Transverse colon (tissue), 4 donors: ENCODE measurements around the gene ADRA2A. TPM values are rescaled to one million over a fixed set of nuclear protein-coding genes. Genes with fewer than 3 reads are reported as not detected.

ENCODE experiments used
- DNase-seq: peaks from one replicate; pipeline ENCODE4 v3.0.0-alpha.2; 2019
- H3K27ac ChIP-seq, 4 donors: fragments of 200-600 bp; sonication (generic); 2 replicates each; pipeline ENCODE4 v1.5.1; 2016 to 2018; ENCODE audit warnings: inconsistent platforms in 4 of 4
- H3K27me3 ChIP-seq: fragments of 200-600 bp; sonication (generic); 2 replicates; pipeline ENCODE4 v1.5.1; 2017; ENCODE audit warnings: inconsistent platforms
- H3K36me3 ChIP-seq, 4 donors: fragments of 200-600 bp; sonication (generic); 2 replicates each; pipeline ENCODE4 v1.5.1; 2017 to 2019; ENCODE audit warnings: inconsistent platforms in 4 of 4
- H3K4me1 ChIP-seq, 4 donors: fragments of 200-600 bp; sonication (generic); 2 replicates each; pipeline ENCODE4 v1.5.1; 2017 to 2020; ENCODE audit warnings: inconsistent platforms in 4 of 4
- H3K4me3 ChIP-seq, 4 donors: fragments of 200-600 bp; sonication (generic); 1 replicate in 1 of 4; 2 replicates in 3 of 4; pipeline versions ENCODE4 v1.5.1 to v1.6.1; 2017 to 2019; ENCODE audit warnings: inconsistent platforms in 4 of 4
- H3K9me3 ChIP-seq, 2 donors: fragments of 200-600 bp; sonication (generic); 2 replicates each; pipeline ENCODE4 v1.5.1; 2017 to 2019; ENCODE audit warnings: inconsistent platforms in 2 of 2
- EP300 ChIP-seq: sonication (generic); formaldehyde crosslinking; IDR thresholded peaks from one replicate; pipeline ENCODE4 v1.6.1; 2017; ENCODE audit warnings: antibody characterized with exemption, low read depth
- POLR2A ChIP-seq: fragments of 450-650 bp; IDR thresholded peaks from one replicate; pipeline ENCODE4 v1.6.1; 2016; ENCODE audit warnings: antibody characterized with exemption, mild to moderate bottlenecking, moderate library complexity
- POLR2AphosphoS5 ChIP-seq, 3 donors: sonication (generic); formaldehyde crosslinking; IDR thresholded peaks; one replicate each; pipeline ENCODE4 v1.6.1; 2016; ENCODE audit warnings: antibody characterized with exemption in 3 of 3
- WGBS, 2 donors: methylation state at CpG; one replicate each; pipeline ENCODE4 v1.1.5; 2018; ENCODE audit warnings: low coverage in 1 of 2; 5-methylcytosine and 5-hydroxymethylcytosine counted together
- in situ Hi-C, 4 donors: fragments of 200-750 bp; cut with MboI; loops; one replicate each; pipeline versions ENCODE4 v1.15.0 to v1.15.1; 2017; ENCODE audit warnings: low sequenced_read_pairs in 3 of 4, low pct_ligation_motif_present in 1 of 4, low pct_unique_long_range_greater_than_20kb in 1 of 4
- intact Hi-C: fragments of 100-400 bp; cut with DNase I; formaldehyde crosslinking; loops from one replicate; pipeline ENCODE4 v1.15.1; 2023; ENCODE audit warnings: low total_unique reads
- total RNA-seq, 4 donors: library from RNA; depleted of rRNA; stranded (reverse); fragments of >200 nt; gene quantifications; one replicate each; pipeline ENCODE4 v1.1.0, GENCODE V29; 2016
- TF ChIP-seq, protein P1 (sequence below), 5 experiments: fragments of 200-600 bp in 3 of 5; fragments of 450-650 bp in 2 of 5; sonication (generic) in 3 of 5; IDR thresholded peaks; 1 replicate in 2 of 5; 2 replicates in 3 of 5; pipeline ENCODE4 v1.5.1; 2016 to 2017; ENCODE audit warnings: antibody characterized with exemption in 5 of 5, inconsistent platforms in 3 of 5, mild to moderate bottlenecking in 2 of 5, moderate library complexity in 1 of 5

The ADRA2A gene
- total RNA-seq, 4 donors from 2014 or later: 11.9 to 53.5 (median 17.7) TPM

DNA sequence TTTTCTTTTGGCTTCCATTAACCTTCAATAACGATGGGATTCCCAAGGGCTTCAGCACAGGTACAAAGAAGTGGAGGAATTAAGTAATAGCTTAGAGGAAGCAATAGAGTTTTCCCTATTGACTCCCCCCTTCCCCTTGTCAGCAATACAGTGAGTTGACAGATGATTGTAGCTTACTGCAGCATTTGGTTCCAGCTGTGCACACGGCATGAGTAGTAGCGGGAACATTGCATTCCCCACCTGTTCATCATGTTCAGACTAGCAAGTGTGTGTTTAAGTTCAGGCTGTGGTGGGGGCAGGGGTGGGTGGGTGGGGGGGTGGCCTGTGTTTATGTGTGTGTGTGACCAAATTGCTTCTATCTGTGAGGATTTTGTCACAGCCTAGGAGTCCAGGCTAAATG lies 4.6 kb upstream of the ADRA2A start:
- no peak for TF ChIP-seq POLR2AphosphoS5 (IDR thresholded peaks at IDR 0.05)
- TF ChIP-seq, protein P1, sequence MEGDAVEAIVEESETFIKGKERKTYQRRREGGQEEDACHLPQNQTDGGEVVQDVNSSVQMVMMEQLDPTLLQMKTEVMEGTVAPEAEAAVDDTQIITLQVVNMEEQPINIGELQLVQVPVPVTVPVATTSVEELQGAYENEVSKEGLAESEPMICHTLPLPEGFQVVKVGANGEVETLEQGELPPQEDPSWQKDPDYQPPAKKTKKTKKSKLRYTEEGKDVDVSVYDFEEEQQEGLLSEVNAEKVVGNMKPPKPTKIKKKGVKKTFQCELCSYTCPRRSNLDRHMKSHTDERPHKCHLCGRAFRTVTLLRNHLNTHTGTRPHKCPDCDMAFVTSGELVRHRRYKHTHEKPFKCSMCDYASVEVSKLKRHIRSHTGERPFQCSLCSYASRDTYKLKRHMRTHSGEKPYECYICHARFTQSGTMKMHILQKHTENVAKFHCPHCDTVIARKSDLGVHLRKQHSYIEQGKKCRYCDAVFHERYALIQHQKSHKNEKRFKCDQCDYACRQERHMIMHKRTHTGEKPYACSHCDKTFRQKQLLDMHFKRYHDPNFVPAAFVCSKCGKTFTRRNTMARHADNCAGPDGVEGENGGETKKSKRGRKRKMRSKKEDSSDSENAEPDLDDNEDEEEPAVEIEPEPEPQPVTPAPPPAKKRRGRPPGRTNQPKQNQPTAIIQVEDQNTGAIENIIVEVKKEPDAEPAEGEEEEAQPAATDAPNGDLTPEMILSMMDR (IDR thresholded peaks at IDR 0.05): no peak
- no peak for TF ChIP-seq POLR2A
- no peak for TF ChIP-seq EP300
- no peak overlapping the region for H3K4me3 ChIP-seq
- peaks cover 0 to 16% (median 13%) of the 10 kb centered on the region in 4 donors for H3K4me1 ChIP-seq
- H3K9me3 ChIP-seq: no peaks in the 10 kb centered on the region
- 29 to 70% methylated on average over 1 to 3 of the region's 3 CpGs for WGBS, 2 donors
- intact Hi-C loops (no loop called here), in situ Hi-C loops (loop anchor here in 1 of 4 donors (25.0 kb wide), 1 partner anchor 515 kb away; no protein-coding TSS in a partner anchor)
- no peaks in the 10 kb centered on the region for H3K36me3 ChIP-seq
- H3K27me3 ChIP-seq: peaks cover 38% of the 10 kb centered on the region
- no peak for DNase-seq
- H3K27ac ChIP-seq: no peak overlapping the region

DNA sequence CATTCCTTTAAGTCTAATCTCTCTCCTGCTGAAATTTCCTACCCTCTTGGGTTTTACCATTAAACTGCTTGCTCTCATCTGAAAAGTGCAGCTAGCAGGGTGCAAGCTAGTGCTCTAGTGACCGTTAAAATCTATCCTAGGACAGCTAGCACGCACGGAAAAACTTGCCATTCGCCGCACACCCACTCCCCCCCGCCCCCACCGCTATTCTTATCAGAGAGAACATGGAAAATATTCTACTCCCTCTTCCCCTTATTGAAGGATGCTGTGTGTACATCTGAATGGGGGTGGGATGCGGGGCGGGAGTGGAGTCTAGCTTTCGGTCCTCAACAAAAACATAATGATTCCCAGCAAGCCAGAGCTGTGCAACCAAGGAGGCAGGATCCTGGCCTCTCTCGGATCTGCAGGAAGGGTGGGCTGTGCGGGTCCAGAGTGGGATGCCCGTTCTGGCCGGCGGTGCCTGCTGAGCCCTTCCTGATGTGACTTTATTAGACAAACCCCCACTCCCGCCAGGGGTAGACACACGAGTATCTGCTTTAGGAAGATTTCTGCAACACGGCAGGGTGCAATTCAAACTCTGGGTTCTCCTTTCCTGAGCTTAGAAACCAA lies 1.1 kb upstream of the ADRA2A start:
- intact Hi-C loops (no loop called here), in situ Hi-C loops (no loop called here)
- Histone ChIP-seq H3K27me3 (peaks cover 60% of the 10 kb centered on the region), H3K9me3 (no peaks in the 10 kb centered on the region), H3K4me1 (peaks cover 3 to 40% (median 25%) of the 10 kb centered on the region in 4 donors), H3K4me3 (peak overlapping the region in 3 of 4 donors; percentile 44 to 62 (median 46)), H3K36me3 (no peaks in the 10 kb centered on the region), H3K27ac (no peak overlapping the region)
- DNase-seq: no peak
- 30 to 44% methylated on average over 7 to 18 of the region's 18 CpGs for WGBS, 2 donors
- TF ChIP-seq, protein P1 (IDR thresholded peaks at IDR 0.05): no peak
- no peak for TF ChIP-seq POLR2AphosphoS5 (IDR thresholded peaks at IDR 0.05)
- no peak for TF ChIP-seq EP300
- no peak for TF ChIP-seq POLR2A

DNA sequence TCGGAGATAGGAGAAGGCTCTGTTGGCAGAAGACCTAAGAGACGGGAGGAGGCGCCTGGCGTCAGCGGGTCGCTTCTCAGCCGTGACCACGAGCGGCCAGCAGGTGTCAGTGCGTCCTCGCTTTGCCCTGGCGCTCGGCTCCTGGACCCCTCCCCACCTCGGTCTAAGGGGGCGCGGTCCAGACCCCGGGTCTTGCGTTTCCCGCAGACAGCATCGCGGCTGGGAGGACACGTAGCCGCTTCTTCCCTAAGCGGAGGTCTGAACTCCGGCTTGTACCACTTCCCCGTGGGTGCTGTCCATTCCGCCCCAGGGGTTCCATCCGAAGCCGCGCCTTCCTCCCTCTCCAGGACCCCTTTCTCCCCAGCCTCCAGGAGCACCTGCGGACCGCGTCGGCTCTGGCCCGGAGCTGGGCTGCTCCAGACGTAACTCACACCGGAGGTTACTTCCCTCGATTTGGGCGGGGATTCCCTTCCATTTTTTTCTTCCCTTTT lies 593 bp upstream of the ADRA2A start:
- no peaks in the 10 kb centered on the region for H3K36me3 ChIP-seq
- H3K9me3 ChIP-seq: no peaks in the 10 kb centered on the region
- intact Hi-C loops (no loop called here), in situ Hi-C loops (no loop called here)
- H3K27ac ChIP-seq: peak overlapping the region; percentile 31 to 70 (median 49)
- peak overlapping the region; percentile 38 to 62 (median 45) for H3K4me3 ChIP-seq
- TF ChIP-seq, protein P1 (IDR thresholded peaks at IDR 0.05): peak; percentile 78 to 93 (median 87)
- no peak for TF ChIP-seq EP300
- WGBS, 2 donors: 0 to 2% methylated on average over 10 to 39 of the region's 39 CpGs
- DNase-seq: peak; percentile 73
- H3K4me1 ChIP-seq: peaks cover 3 to 40% (median 25%) of the 10 kb centered on the region in 4 donors
- H3K27me3 ChIP-seq: peaks cover 60% of the 10 kb centered on the region

DNA sequence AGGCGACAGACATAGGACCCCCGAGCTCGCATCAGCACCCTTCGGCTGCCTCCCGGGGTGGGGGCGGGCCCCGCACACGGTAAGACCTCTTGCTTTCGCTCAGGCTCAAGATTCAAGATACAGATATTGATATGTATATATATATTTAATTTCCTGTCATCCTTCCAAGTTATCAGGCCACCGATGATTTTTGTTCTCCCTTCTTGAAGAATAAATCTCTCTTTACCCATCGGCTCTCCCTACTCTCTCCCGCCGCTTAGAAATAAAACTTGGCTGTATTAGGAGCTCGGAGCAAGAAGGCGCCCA lies 603 bp downstream of the ADRA2A start:
- peaks cover 3 to 40% (median 25%) of the 10 kb centered on the region in 4 donors for H3K4me1 ChIP-seq
- in situ Hi-C loops: no loop called here
- WGBS, 2 donors: 3% methylated on average over 15 of the region's 15 CpGs; no CpG with 5 or more reads in 1 of the 2 donors
- H3K27ac ChIP-seq: peak overlapping the region in 3 of 4 donors; percentile 31 to 70 (median 53)
- intact Hi-C loops: no loop called here
- H3K4me3 ChIP-seq: peak overlapping the region; percentile 38 to 62 (median 45)
- H3K9me3 ChIP-seq: no peaks in the 10 kb centered on the region
- no peak for DNase-seq
- H3K36me3 ChIP-seq: no peaks in the 10 kb centered on the region
- TF ChIP-seq EP300 (no peak), POLR2AphosphoS5 (IDR thresholded peaks at IDR 0.05) (no peak), POLR2A (no peak)
- TF ChIP-seq, protein P1 (IDR thresholded peaks at IDR 0.05): no peak
- peaks cover 60% of the 10 kb centered on the region for H3K27me3 ChIP-seq
